ENCODE measurements around the gene SLC18A3. TPM values are rescaled to one million over a fixed set of nuclear protein-coding genes. Genes with fewer than 3 reads are reported as not detected.
A peak's percentile ranks its signal among the peaks of the same experiment; 100 is the strongest.

Gene SLC18A3
- total and polyA plus RNA-seq, 12 donors, result 0.03 to 0.41 (median 0.15) TPM; not detected in 8

GRCh38 chr10:49601857-49602256 is 8.3 kb upstream of the SLC18A3 start:
- Histone ChIP-seq H3K27ac (no peak overlapping the region), H3K27me3 (no peaks in the 10 kb centered on the region), H3K4me3 (no peak overlapping the region), H3K9me3 (replicated peaks in 1 of 3) (no peaks in the 10 kb centered on the region), H3K4me1 (replicated peaks in 1 of 2) (no peaks in the 10 kb centered on the region), H3K36me3 (replicated peaks in 1 of 2) (no peaks in the 10 kb centered on the region)
- TF ChIP-seq, protein P1, sequence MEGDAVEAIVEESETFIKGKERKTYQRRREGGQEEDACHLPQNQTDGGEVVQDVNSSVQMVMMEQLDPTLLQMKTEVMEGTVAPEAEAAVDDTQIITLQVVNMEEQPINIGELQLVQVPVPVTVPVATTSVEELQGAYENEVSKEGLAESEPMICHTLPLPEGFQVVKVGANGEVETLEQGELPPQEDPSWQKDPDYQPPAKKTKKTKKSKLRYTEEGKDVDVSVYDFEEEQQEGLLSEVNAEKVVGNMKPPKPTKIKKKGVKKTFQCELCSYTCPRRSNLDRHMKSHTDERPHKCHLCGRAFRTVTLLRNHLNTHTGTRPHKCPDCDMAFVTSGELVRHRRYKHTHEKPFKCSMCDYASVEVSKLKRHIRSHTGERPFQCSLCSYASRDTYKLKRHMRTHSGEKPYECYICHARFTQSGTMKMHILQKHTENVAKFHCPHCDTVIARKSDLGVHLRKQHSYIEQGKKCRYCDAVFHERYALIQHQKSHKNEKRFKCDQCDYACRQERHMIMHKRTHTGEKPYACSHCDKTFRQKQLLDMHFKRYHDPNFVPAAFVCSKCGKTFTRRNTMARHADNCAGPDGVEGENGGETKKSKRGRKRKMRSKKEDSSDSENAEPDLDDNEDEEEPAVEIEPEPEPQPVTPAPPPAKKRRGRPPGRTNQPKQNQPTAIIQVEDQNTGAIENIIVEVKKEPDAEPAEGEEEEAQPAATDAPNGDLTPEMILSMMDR (IDR thresholded peaks at IDR 0.05), result no peak
- no peak for TF ChIP-seq POLR2A (IDR thresholded peaks at IDR 0.05)
- intact Hi-C loops (cut with DNase I), result no loop called here
- DNase-seq, result peak in 3 of 7 donors; percentile 14 to 39 (median 35)
- 65 to 72% (median 69%) methylated on average over 7 of the region's 7 CpGs for WGBS, 4 donors

GRCh38 chr10:49602380-49603023 is 7.6 kb upstream of the SLC18A3 start:
- TF ChIP-seq, protein P1 (IDR thresholded peaks at IDR 0.05), result no peak
- TF ChIP-seq POLR2A (IDR thresholded peaks at IDR 0.05), result no peak
- H3K4me1 ChIP-seq (replicated peaks in 1 of 2), result peaks cover 0 to 4% of the 10 kb centered on the region in 2 donors
- intact Hi-C loops (cut with DNase I), result no loop called here
- WGBS, 4 donors, result 63 to 77% (median 70%) methylated on average over 2 of the region's 2 CpGs
- no peaks in the 10 kb centered on the region for H3K9me3 ChIP-seq (replicated peaks in 1 of 3)
- no peaks in the 10 kb centered on the region for H3K36me3 ChIP-seq (replicated peaks in 1 of 2)
- peaks cover 5% of the 10 kb centered on the region for H3K27me3 ChIP-seq
- DNase-seq, result peak in 1 of 7 donors; percentile 15
- no peak overlapping the region for H3K4me3 ChIP-seq
- H3K27ac ChIP-seq, result no peak overlapping the region

GRCh38 chr10:49605216-49605938 is 4.7 kb upstream of the SLC18A3 start:
- no peaks in the 10 kb centered on the region for H3K36me3 ChIP-seq (replicated peaks in 1 of 2)
- peaks cover 34% of the 10 kb centered on the region for H3K27me3 ChIP-seq
- H3K4me1 ChIP-seq (replicated peaks in 1 of 2), result peaks cover 0 to 10% of the 10 kb centered on the region in 2 donors
- WGBS, 4 donors, result 27 to 58% (median 38%) methylated on average over 5 to 6 of the region's 6 CpGs
- intact Hi-C loops (cut with DNase I), result no loop called here
- DNase-seq, result peak; percentile 39 to 91 (median 61)
- H3K27ac ChIP-seq, result no peak overlapping the region
- H3K4me3 ChIP-seq, result no peak overlapping the region
- no peaks in the 10 kb centered on the region for H3K9me3 ChIP-seq (replicated peaks in 1 of 3)
- TF ChIP-seq POLR2A (IDR thresholded peaks at IDR 0.05), result no peak
- TF ChIP-seq, protein P1 (IDR thresholded peaks at IDR 0.05), result no peak

GRCh38 chr10:49605939-49606509 is 4.1 kb upstream of the SLC18A3 start:
- H3K27me3 ChIP-seq, result peaks cover 40% of the 10 kb centered on the region
- H3K4me3 ChIP-seq, result no peak overlapping the region
- intact Hi-C loops (cut with DNase I), result no loop called here
- H3K9me3 ChIP-seq (replicated peaks in 1 of 3), result no peaks in the 10 kb centered on the region
- H3K36me3 ChIP-seq (replicated peaks in 1 of 2), result no peaks in the 10 kb centered on the region
- H3K4me1 ChIP-seq (replicated peaks in 1 of 2), result peaks cover 0 to 13% of the 10 kb centered on the region in 2 donors
- TF ChIP-seq, protein P1 (IDR thresholded peaks at IDR 0.05), result no peak
- TF ChIP-seq POLR2A (IDR thresholded peaks at IDR 0.05), result no peak
- H3K27ac ChIP-seq, result no peak overlapping the region
- peak in 1 of 7 donors; percentile 18 for DNase-seq
- 20 to 42% (median 38%) methylated on average over 1 to 3 of the region's 3 CpGs for WGBS, 4 donors

Measured in adrenal gland (tissue), 12 donors.